IPS-20b (cell line): ENCODE measurements around the gene TNFRSF8.

Source experiments
- H3K27ac ChIP-seq: one replicate; pipeline ENCODE4 v1.5.1; 2013; ENCODE audit warnings: low read length
- H3K27me3 ChIP-seq: 2 replicates; pipeline ENCODE4 v1.6.1; 2013; ENCODE audit warnings: mild to moderate bottlenecking, low read length, inconsistent platforms; ENCODE audit not compliant: insufficient read depth
- H3K36me3 ChIP-seq: 2 replicates; pipeline ENCODE4 v1.6.1; 2013; ENCODE audit warnings: low read depth, mild to moderate bottlenecking, inconsistent platforms, low read length, moderate library complexity; ENCODE audit not compliant: insufficient read depth
- H3K4me1 ChIP-seq: 2 replicates; pipeline ENCODE4 v1.6.1; 2013; ENCODE audit warnings: mild to moderate bottlenecking, control low read depth, inconsistent platforms, low read length, moderate library complexity; ENCODE audit not compliant: insufficient read depth
- H3K4me3 ChIP-seq: 2 replicates; pipeline ENCODE4 v1.5.1; 2013; ENCODE audit warnings: mild to moderate bottlenecking, low read length, inconsistent platforms
- H3K9ac ChIP-seq: 2 replicates; pipeline ENCODE4 v1.6.1; 2013; ENCODE audit warnings: low read depth, mild to moderate bottlenecking, inconsistent platforms, low read length, moderate library complexity
- H3K9me3 ChIP-seq: 2 replicates; pipeline ENCODE4 v1.6.1; 2013; ENCODE audit warnings: mild to moderate bottlenecking, low read depth, low read length, inconsistent platforms; ENCODE audit not compliant: insufficient read depth

The TNFRSF8 gene

GRCh38 chr1:12132078-12132477 lies 69.0 kb downstream of the TNFRSF8 start:
- H3K4me3 ChIP-seq: no peak overlapping the region
- H3K27me3 ChIP-seq: no peaks in the 10 kb centered on the region
- H3K9me3 ChIP-seq: no peaks in the 10 kb centered on the region
- H3K4me1 ChIP-seq: no peaks in the 10 kb centered on the region
- no peak overlapping the region for H3K9ac ChIP-seq
- H3K27ac ChIP-seq: no peak overlapping the region
- peaks cover 9% of the 10 kb centered on the region; the same call in 1 of the 2 replicates for H3K36me3 ChIP-seq

GRCh38 chr1:12134716-12135115 lies 71.6 kb downstream of the TNFRSF8 start:
- Histone ChIP-seq H3K4me3 (no peak overlapping the region), H3K9ac (no peak overlapping the region), H3K36me3 (no peaks in the 10 kb centered on the region), H3K27me3 (no peaks in the 10 kb centered on the region), H3K4me1 (no peaks in the 10 kb centered on the region), H3K9me3 (no peaks in the 10 kb centered on the region), H3K27ac (no peak overlapping the region)

GRCh38 chr1:12135612-12136011 lies 72.5 kb downstream of the TNFRSF8 start:
- Histone ChIP-seq H3K9me3 (no peaks in the 10 kb centered on the region), H3K27me3 (no peaks in the 10 kb centered on the region), H3K4me3 (no peak overlapping the region), H3K4me1 (no peaks in the 10 kb centered on the region), H3K36me3 (no peaks in the 10 kb centered on the region), H3K9ac (no peak overlapping the region), H3K27ac (no peak overlapping the region)

GRCh38 chr1:12136916-12137610 lies 74.0 kb downstream of the TNFRSF8 start:
- Histone ChIP-seq H3K4me1 (no peaks in the 10 kb centered on the region), H3K9ac (no peak overlapping the region), H3K9me3 (no peaks in the 10 kb centered on the region), H3K4me3 (no peak overlapping the region), H3K36me3 (no peaks in the 10 kb centered on the region), H3K27me3 (no peaks in the 10 kb centered on the region), H3K27ac (no peak overlapping the region)

DNA sequence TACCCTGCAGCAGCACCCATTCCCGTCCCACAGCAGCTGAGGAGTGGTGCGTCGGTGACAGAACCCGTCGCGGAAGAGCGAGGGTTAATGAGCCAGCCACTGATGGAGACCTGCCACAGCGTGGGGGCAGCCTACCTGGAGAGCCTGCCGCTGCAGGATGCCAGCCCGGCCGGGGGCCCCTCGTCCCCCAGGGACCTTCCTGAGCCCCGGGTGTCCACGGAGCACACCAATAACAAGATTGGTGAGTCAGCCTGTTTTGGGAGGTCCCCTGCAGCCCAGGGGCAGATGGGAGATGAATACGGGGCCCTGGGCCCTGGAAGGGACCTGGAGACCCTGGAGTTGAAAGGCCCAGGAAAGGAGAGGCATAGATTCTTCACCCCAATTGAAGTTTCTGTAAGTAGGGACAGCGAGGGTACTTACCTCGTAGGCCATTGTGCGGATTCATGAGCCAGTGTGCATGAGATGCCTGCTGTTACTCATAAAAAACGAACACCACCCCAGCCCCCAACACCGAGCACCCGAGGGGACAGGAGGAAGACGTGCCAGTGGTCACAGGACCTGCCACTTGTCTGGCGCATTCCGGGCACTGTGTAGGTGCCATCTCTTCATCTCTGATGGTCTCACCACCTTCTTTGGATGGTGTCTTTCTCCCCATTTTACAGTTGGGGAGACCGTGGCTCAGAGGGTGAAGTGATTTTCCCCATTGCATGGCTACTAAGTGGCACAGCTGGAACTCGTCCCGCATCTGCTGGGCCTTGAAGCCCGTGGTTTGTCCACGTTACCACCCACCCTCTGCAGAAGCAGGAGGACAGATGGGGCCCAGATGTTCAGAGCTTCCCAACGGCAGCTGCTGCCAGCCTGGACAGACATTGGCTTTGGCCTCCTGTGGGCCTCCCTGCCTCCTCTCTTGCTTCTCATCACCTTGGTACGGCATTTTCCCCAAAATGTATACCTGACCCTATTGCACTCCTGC lies 75.4 kb downstream of the TNFRSF8 start:
- no peaks in the 10 kb centered on the region for H3K36me3 ChIP-seq
- H3K9ac ChIP-seq: no peak overlapping the region
- no peaks in the 10 kb centered on the region for H3K4me1 ChIP-seq
- H3K27me3 ChIP-seq: no peaks in the 10 kb centered on the region
- no peaks in the 10 kb centered on the region for H3K9me3 ChIP-seq
- H3K27ac ChIP-seq: no peak overlapping the region
- no peak overlapping the region for H3K4me3 ChIP-seq

DNA sequence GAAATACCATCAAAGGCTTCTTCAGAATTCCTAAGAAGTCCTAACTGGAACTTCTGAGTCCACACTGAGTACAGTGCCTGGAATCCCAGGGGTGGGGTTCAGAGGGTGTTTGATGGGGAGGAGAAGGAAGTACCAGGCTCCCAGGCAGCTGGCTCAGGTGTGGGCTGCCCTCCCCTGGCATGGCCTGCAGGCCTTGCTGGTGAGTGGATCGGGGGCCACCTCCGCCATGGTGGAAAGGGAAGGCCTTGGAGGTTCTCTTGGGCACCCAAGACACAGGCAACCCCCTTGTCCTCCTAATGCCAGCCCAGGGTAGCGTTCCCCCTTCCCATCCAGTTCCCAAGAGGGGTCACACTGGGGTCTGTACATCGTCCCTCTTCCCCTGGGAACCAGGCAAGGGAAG lies 76.9 kb downstream of the TNFRSF8 start:
- Histone ChIP-seq H3K27me3 (no peaks in the 10 kb centered on the region), H3K27ac (no peak overlapping the region), H3K4me1 (no peaks in the 10 kb centered on the region), H3K4me3 (no peak overlapping the region), H3K9ac (no peak overlapping the region), H3K36me3 (no peaks in the 10 kb centered on the region), H3K9me3 (no peaks in the 10 kb centered on the region)

GRCh38 chr1:12140515-12141162 lies 77.5 kb downstream of the TNFRSF8 start:
- H3K4me1 ChIP-seq: no peaks in the 10 kb centered on the region
- no peak overlapping the region for H3K27ac ChIP-seq
- H3K27me3 ChIP-seq: no peaks in the 10 kb centered on the region
- no peaks in the 10 kb centered on the region for H3K9me3 ChIP-seq
- no peaks in the 10 kb centered on the region for H3K36me3 ChIP-seq
- no peak overlapping the region for H3K9ac ChIP-seq
- no peak overlapping the region for H3K4me3 ChIP-seq

DNA sequence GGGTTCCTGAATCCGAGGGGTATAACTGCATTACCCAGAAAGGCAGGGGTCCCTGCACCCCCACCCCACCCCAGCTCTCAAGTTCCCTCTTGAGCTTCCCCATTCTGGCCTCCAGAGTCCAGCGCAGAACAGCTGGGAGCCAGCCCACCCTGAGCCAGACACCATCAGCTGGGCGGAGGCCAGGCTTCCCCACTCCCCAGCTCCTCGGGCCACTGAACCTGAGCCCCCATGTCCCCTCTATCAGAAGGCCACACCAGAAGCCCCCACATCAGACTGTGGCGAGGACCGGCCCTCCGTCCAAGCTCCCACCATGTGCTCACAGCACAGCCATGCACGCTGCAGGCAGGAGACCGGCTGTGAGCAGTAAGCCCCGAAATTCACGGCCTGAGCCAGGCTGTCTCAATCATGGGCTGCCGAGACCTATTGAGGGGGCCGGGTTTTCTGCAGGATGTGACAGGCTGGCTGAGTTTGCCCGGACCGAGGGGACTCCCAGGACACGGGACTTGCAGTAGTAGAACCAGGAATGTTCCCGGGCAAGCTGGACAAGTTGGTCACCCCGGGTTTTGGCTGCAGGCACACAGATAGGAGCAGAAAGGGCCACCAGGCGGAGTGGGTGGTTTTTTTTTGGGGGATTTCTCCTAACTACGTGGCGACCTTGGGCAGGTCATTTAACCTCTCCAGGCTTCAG lies 78.2 kb downstream of the TNFRSF8 start:
- H3K27me3 ChIP-seq: no peaks in the 10 kb centered on the region
- H3K4me3 ChIP-seq: no peak overlapping the region
- H3K27ac ChIP-seq: no peak overlapping the region
- no peak overlapping the region for H3K9ac ChIP-seq
- no peaks in the 10 kb centered on the region for H3K4me1 ChIP-seq
- H3K36me3 ChIP-seq: no peaks in the 10 kb centered on the region
- no peaks in the 10 kb centered on the region for H3K9me3 ChIP-seq

- no peaks in the 10 kb centered on the region for H3K27me3 ChIP-seq
These were observed 79.2 kb downstream of the TNFRSF8 start for GRCh38 chr1:12142141-12142823.

DNA sequence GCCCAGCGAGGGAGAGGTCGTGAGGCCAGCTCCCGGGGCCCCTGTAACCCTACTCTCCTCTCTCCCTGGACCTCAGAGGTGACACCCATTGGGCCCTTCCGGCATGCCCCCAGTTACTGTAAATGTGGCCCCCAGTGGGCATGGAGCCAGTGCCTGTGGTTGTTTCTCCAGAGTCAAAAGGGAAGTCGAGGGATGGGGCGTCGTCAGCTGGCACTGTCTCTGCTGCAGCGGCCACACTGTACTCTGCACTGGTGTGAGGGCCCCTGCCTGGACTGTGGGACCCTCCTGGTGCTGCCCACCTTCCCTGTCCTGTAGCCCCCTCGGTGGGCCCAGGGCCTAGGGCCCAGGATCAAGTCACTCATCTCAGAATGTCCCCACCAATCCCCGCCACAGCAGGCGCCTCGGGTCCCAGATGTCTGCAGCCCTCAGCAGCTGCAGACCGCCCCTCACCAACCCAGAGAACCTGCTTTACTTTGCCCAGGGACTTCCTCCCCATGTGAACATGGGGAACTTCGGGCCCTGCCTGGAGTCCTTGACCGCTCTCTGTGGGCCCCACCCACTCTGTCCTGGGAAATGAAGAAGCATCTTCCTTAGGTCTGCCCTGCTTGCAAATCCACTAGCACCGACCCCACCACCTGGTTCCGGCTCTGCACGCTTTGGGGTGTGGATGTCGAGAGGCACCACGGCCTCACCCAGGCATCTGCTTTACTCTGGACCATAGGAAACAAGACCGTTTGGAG lies 80.0 kb downstream of the TNFRSF8 start:
- no peaks in the 10 kb centered on the region for H3K4me1 ChIP-seq
- no peak overlapping the region for H3K9ac ChIP-seq
- H3K4me3 ChIP-seq: no peak overlapping the region

More at GRCh38 chr1:12142141-12142823, 79.2 kb downstream of the TNFRSF8 start:
- Histone ChIP-seq H3K4me3 (no peak overlapping the region), H3K36me3 (no peaks in the 10 kb centered on the region), H3K9me3 (no peaks in the 10 kb centered on the region), H3K9ac (no peak overlapping the region), H3K4me1 (no peaks in the 10 kb centered on the region), H3K27ac (no peak overlapping the region)

More for the DNA sequence above, 80.0 kb downstream of the TNFRSF8 start:
- no peak overlapping the region for H3K27ac ChIP-seq
- H3K27me3 ChIP-seq: no peaks in the 10 kb centered on the region
- H3K9me3 ChIP-seq: no peaks in the 10 kb centered on the region
- no peaks in the 10 kb centered on the region for H3K36me3 ChIP-seq
